T-cell (primary cell): ENCODE data around the gene LRRC59. TPM values are rescaled to one million over a fixed set of nuclear protein-coding genes. Genes with fewer than 3 reads are reported as not detected.

Source experiments
- ATAC-seq, 4 experiments: fragments of 200-7000 bp in 3 of 4; fragments of 150-1000 bp in 1 of 4; cut with Tn5 transposase; replicated peaks in 1 of 4; 1 replicate in 3 of 4; 2 replicates in 1 of 4; pipeline ENCODE4 v1.10.0; 2021; ENCODE audit warnings: moderate library complexity in 3 of 4, mild to moderate bottlenecking in 2 of 4, moderate number of reproducible peaks in 1 of 4
- CTCF ChIA-PET, 2 donors: fragments of 300-600 bp; sonication (Branson Sonifier 250); formaldehyde crosslinking; loops; one replicate each; lab custom pipeline; 2022; ENCODE audit warnings: antibody characterized with exemption in 2 of 2; lab: Charles Lee
- POLR2A ChIA-PET, 2 donors: fragments of 300-600 bp; sonication (Branson Sonifier 250); formaldehyde crosslinking; loops; one replicate each; lab custom pipeline; 2022; ENCODE audit warnings: antibody characterized with exemption in 2 of 2; lab: Charles Lee
- DNase-seq, 35 experiments: peaks; one replicate each; pipeline versions ENCODE4 v3.0.0 to v3.0.0-alpha.2; 2013 to 2023
- H3K27ac ChIP-seq: one replicate; pipeline ENCODE4 v1.5.1; 2013; ENCODE audit warnings: low read length
- H3K27me3 ChIP-seq, 2 experiments: replicated peaks in 1 of 2; 1 replicate in 1 of 2; 2 replicates in 1 of 2; pipeline versions ENCODE4 v1.6.1 to v1.7.0; 2013; ENCODE audit warnings: low read length in 1 of 2, mixed read lengths in 1 of 2; ENCODE audit not compliant: control insufficient read depth in 2 of 2, insufficient read depth in 2 of 2; ENCODE audit errors: extremely low read depth in 1 of 2
- H3K36me3 ChIP-seq, 2 donors: 1 replicate in 1 of 2; 2 replicates in 1 of 2; pipeline versions ENCODE4 v1.6.1 to v1.7.0; 2013; ENCODE audit warnings: low read length in 1 of 2; ENCODE audit not compliant: control insufficient read depth in 2 of 2, insufficient read depth in 1 of 2; ENCODE audit errors: extremely low read depth in 1 of 2
- H3K4me1 ChIP-seq, 2 experiments: 1 replicate in 1 of 2; 2 replicates in 1 of 2; pipeline versions ENCODE4 v1.6.1 to v1.7.0; 2013; ENCODE audit warnings: low read length in 2 of 2, mixed read lengths in 1 of 2; ENCODE audit not compliant: insufficient read depth in 2 of 2, control insufficient read depth in 1 of 2; ENCODE audit errors: extremely low read depth in 1 of 2
- H3K4me3 ChIP-seq, 2 donors: 1 replicate in 1 of 2; 2 replicates in 1 of 2; pipeline versions ENCODE4 v1.5.1 to v1.7.0; 2013; ENCODE audit warnings: mild to moderate bottlenecking in 2 of 2, low read length in 1 of 2, moderate library complexity in 1 of 2; ENCODE audit not compliant: control insufficient read depth in 1 of 2; ENCODE audit errors: extremely low read depth in 1 of 2
- H3K9me3 ChIP-seq: 2 replicates; pipeline ENCODE4 v1.7.0; 2013
- H3K27ac Mint-ChIP-seq, 2 donors: one replicate each; pipeline ENCODE4 v1.8.0; 2020 to 2021; ENCODE audit warnings: mild to moderate bottlenecking in 2 of 2, mixed read lengths in 2 of 2
- H3K27me3 Mint-ChIP-seq, 2 donors: one replicate each; pipeline ENCODE4 v1.8.0; 2021 to 2022; ENCODE audit warnings: mixed read lengths in 2 of 2
- H3K36me3 Mint-ChIP-seq: one replicate; pipeline ENCODE4 v1.8.0; 2021; ENCODE audit warnings: mixed read lengths
- H3K4me1 Mint-ChIP-seq, 3 donors: one replicate each; pipeline ENCODE4 v1.8.0; 2020 to 2022; ENCODE audit warnings: mixed read lengths in 3 of 3, mild to moderate bottlenecking in 1 of 3
- H3K4me3 Mint-ChIP-seq, 3 donors: one replicate each; pipeline ENCODE4 v1.8.0; 2020 to 2022; ENCODE audit warnings: mild to moderate bottlenecking in 3 of 3, mixed read lengths in 3 of 3, moderate library complexity in 3 of 3
- H3K9me3 Mint-ChIP-seq, 3 donors: one replicate each; pipeline ENCODE4 v1.8.0; 2020 to 2022; ENCODE audit warnings: mixed read lengths in 3 of 3
- WGBS: methylation state at CpG from one replicate; pipeline ENCODE4 v1.1.5; 2013; ENCODE audit warnings: missing lambda C conversion rate; ENCODE audit not compliant: insufficient coverage; 5-methylcytosine and 5-hydroxymethylcytosine counted together
- total RNA-seq, 35 experiments: library from RNA in 6 of 35; stranded (reverse) in 6 of 35; fragments of 120-200 nt in 1 of 35; gene quantifications; one replicate each; pipeline versions ENCODE4 v1.2.1 to v1.2.4 and lab custom pipeline; 2013 to 2026

LRRC59 gene
- total RNA-seq, 5 donors from 2014 or later (not counting 1 experiment from before 2014, with no cell fraction given) = 29.4 to 41.7 (median 33.1) TPM

DNA sequence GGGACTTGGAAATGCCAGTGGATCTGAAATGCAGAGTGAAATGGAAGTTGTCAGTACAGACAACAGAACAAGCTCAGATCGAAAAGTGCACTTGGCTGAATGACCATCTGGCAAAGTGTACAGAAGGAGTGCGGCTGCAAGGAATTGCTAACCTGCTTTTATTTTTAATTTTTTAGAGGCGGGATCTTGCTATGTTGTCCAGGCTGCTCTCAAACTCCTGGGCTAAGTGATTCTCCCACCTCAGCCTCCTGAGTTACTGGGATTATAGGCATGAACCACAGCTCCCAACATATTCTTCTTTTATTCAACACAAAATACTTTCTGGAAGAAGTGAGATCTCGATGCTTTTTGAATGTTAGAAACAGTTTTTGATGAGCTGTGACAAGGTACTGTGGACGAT, 3.6 kb downstream of the LRRC59 start:
- H3K27me3 Mint-ChIP-seq = no peaks in the 10 kb centered on the region
- peaks cover 17 to 28% of the 10 kb centered on the region in 2 experiments for H3K4me1 ChIP-seq
- peaks cover 38 to 43% (median 40%) of the 10 kb centered on the region in 3 donors for H3K4me1 Mint-ChIP-seq
- no peak overlapping the region for H3K27ac ChIP-seq
- ChIA-PET POLR2A (interaction anchor here (0.5 to 0.6 kb wide), 2 partner anchors 387 to 581 kb away, joined by 6 to 12 read pairs; no protein-coding TSS in a partner anchor), CTCF (interaction anchor here in 1 of 2 donors (0.5 kb wide), 1 partner anchor 981 kb away, joined by 5 read pairs; no protein-coding TSS in a partner anchor)
- no peaks in the 10 kb centered on the region for H3K27me3 ChIP-seq
- H3K9me3 ChIP-seq = no peaks in the 10 kb centered on the region
- no peak overlapping the region for H3K4me3 ChIP-seq
- H3K27ac Mint-ChIP-seq = no peak overlapping the region
- no peaks in the 10 kb centered on the region for H3K9me3 Mint-ChIP-seq
- peak overlapping the region in 1 of 3 donors; percentile 1 for H3K4me3 Mint-ChIP-seq
- 100% methylated on average over 3 of the region's 5 CpGs for WGBS
- no peak for ATAC-seq
- peaks cover 0 to 63% of the 10 kb centered on the region in 2 donors for H3K36me3 ChIP-seq
- DNase-seq = no peak
- peaks cover 38% of the 10 kb centered on the region for H3K36me3 Mint-ChIP-seq

GRCh38 chr17:50392621-50393020, 4.7 kb downstream of the LRRC59 start:
- no peak overlapping the region for H3K27ac Mint-ChIP-seq
- Histone ChIP-seq H3K27ac (no peak overlapping the region), H3K36me3 (peaks cover 7 to 74% of the 10 kb centered on the region in 2 donors), H3K4me1 (peaks cover 15 to 22% of the 10 kb centered on the region in 2 experiments), H3K9me3 (no peaks in the 10 kb centered on the region), H3K4me3 (no peak overlapping the region), H3K27me3 (no peaks in the 10 kb centered on the region)
- POLR2A ChIA-PET = interaction anchor here in 1 of 2 donors (0.5 kb wide), 1 partner anchor 87 kb away, joined by 6 read pairs; no protein-coding TSS in a partner anchor
- DNase-seq = no peak
- H3K4me1 Mint-ChIP-seq = peaks cover 34 to 40% (median 36%) of the 10 kb centered on the region in 3 donors
- no peak for ATAC-seq
- no peak overlapping the region for H3K4me3 Mint-ChIP-seq
- no peaks in the 10 kb centered on the region for H3K9me3 Mint-ChIP-seq
- H3K36me3 Mint-ChIP-seq = peaks cover 48% of the 10 kb centered on the region
- 96% methylated on average over 6 of the region's 6 CpGs for WGBS
- H3K27me3 Mint-ChIP-seq = no peaks in the 10 kb centered on the region
- CTCF ChIA-PET = no interaction called here

DNA sequence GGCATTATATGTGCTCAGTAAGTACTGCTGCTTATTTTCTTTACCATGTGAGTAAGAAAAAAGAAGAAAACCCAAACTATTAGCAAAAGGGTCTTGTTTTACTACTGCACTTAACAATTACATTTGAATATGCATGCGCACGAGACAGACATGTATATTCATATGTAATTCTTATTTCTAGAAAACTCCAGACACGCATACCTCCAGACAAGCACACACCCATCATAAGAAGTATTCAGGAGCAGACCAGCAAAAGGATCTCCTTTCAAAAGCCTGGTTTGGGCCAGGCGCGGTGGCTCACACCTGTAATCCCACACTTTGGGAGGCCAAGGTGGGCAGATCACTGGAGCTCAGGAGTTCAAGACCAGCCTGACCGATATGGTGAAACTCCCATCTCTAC, 7.8 kb downstream of the LRRC59 start:
- no peaks in the 10 kb centered on the region for H3K27me3 Mint-ChIP-seq
- H3K4me3 ChIP-seq = no peak overlapping the region
- no peak overlapping the region for H3K27ac Mint-ChIP-seq
- H3K9me3 ChIP-seq = no peaks in the 10 kb centered on the region
- POLR2A ChIA-PET = no interaction called here
- 100% methylated on average over 3 of the region's 6 CpGs for WGBS
- H3K4me3 Mint-ChIP-seq = no peak overlapping the region
- H3K36me3 ChIP-seq = peaks cover 15 to 99% of the 10 kb centered on the region in 2 donors
- no peaks in the 10 kb centered on the region for H3K9me3 Mint-ChIP-seq
- DNase-seq = no peak
- CTCF ChIA-PET = no interaction called here
- peaks cover 13 to 14% (median 13%) of the 10 kb centered on the region in 3 donors for H3K4me1 Mint-ChIP-seq
- H3K4me1 ChIP-seq = no peaks in the 10 kb centered on the region
- H3K27ac ChIP-seq = no peak overlapping the region
- peaks cover 73% of the 10 kb centered on the region for H3K36me3 Mint-ChIP-seq
- no peaks in the 10 kb centered on the region for H3K27me3 ChIP-seq
- ATAC-seq = no peak

DNA sequence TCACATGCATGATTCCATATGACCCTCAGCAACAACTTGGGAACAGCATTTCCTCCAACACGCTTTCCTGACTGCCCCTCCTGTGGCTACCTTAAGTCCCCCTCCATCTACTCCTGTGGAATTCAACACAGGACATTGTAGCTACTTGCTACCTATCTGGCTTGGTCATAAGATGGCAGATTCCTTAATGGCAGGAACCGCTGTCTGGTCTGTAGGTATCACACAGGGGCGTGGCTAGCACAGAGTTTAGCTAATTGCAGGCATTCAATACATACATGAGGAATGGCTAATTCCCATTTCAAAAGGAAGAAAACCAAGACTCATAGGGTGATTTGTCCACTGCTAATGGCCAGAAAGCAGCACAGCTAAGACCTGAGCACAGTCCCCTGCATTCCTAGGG, 8.6 kb downstream of the LRRC59 start:
- Mint-ChIP-seq H3K27ac (no peak overlapping the region), H3K27me3 (no peaks in the 10 kb centered on the region), H3K4me1 (peaks cover 5 to 9% (median 8%) of the 10 kb centered on the region in 3 donors), H3K36me3 (peaks cover 70% of the 10 kb centered on the region), H3K9me3 (no peaks in the 10 kb centered on the region), H3K4me3 (no peak overlapping the region)
- H3K36me3 ChIP-seq = peaks cover 15 to 99% of the 10 kb centered on the region in 2 donors
- no peaks in the 10 kb centered on the region for H3K9me3 ChIP-seq
- POLR2A ChIA-PET = no interaction called here
- ATAC-seq = no peak
- no peak overlapping the region for H3K27ac ChIP-seq
- H3K4me1 ChIP-seq = no peaks in the 10 kb centered on the region
- CTCF ChIA-PET = interaction anchor here (1.0 kb wide), 2 partner anchors 8 kb away, joined by 3 read pairs; partner anchors contain the start of gene LRRC59 (in 2 of the 2)
- no peaks in the 10 kb centered on the region for H3K27me3 ChIP-seq
- no peak overlapping the region for H3K4me3 ChIP-seq
- WGBS = 100% methylated on average over 3 of the region's 3 CpGs
- DNase-seq = no peak

GRCh38 chr17:50386510-50386909, 10.8 kb downstream of the LRRC59 start:
- H3K36me3 Mint-ChIP-seq = peaks cover 68% of the 10 kb centered on the region
- H3K27ac ChIP-seq = no peak overlapping the region
- ChIA-PET POLR2A (interaction anchor here in 1 of 2 donors (0.5 to 1.1 kb wide), 2 partner anchors 14 to 35 kb away, joined by 3 read pairs; partner anchors contain the start of genes EME1 and MRPL27), CTCF (no interaction called here)
- DNase-seq (no peak), ATAC-seq (no peak)
- H3K27ac Mint-ChIP-seq = peak overlapping the region in 1 of 2 donors; percentile 64
- H3K4me3 ChIP-seq = no peak overlapping the region
- WGBS = 83% methylated on average over 1 of the region's 3 CpGs
- H3K27me3 ChIP-seq = no peaks in the 10 kb centered on the region
- H3K4me1 Mint-ChIP-seq = no peaks in the 10 kb centered on the region
- H3K27me3 Mint-ChIP-seq = no peaks in the 10 kb centered on the region
- H3K4me3 Mint-ChIP-seq = no peak overlapping the region
- no peaks in the 10 kb centered on the region for H3K4me1 ChIP-seq
- H3K9me3 Mint-ChIP-seq = no peaks in the 10 kb centered on the region
- H3K36me3 ChIP-seq = peaks cover 20 to 99% of the 10 kb centered on the region in 2 donors
- H3K9me3 ChIP-seq = no peaks in the 10 kb centered on the region

- Histone ChIP-seq H3K4me3 (no peak overlapping the region), H3K27ac (no peak overlapping the region), H3K36me3 (peaks cover 16 to 72% of the 10 kb centered on the region in 2 donors), H3K4me1 (no peaks in the 10 kb centered on the region), H3K9me3 (no peaks in the 10 kb centered on the region), H3K27me3 (no peaks in the 10 kb centered on the region)
- DNase-seq (no peak), ATAC-seq (no peak)
- WGBS = 98% methylated on average over 11 of the region's 12 CpGs
- CTCF ChIA-PET = no interaction called here
- H3K4me3 Mint-ChIP-seq = no peak overlapping the region
- no peaks in the 10 kb centered on the region for H3K27me3 Mint-ChIP-seq
- H3K27ac Mint-ChIP-seq = no peak overlapping the region
- POLR2A ChIA-PET = no interaction called here
- no peaks in the 10 kb centered on the region for H3K9me3 Mint-ChIP-seq
- no peaks in the 10 kb centered on the region for H3K4me1 Mint-ChIP-seq
- peaks cover 52% of the 10 kb centered on the region for H3K36me3 Mint-ChIP-seq
Observed at GRCh38 chr17:50382931-50383330, 14.4 kb downstream of the LRRC59 start.
